Measurements from ENCODE around the gene MUSTN1. TPM values are rescaled to one million over a fixed set of nuclear protein-coding genes. Genes with fewer than 3 reads are reported as not detected.

MUSTN1 gene
- total RNA-seq, result 10 to 100 TPM in 1 of 4 donors, 1 to 10 TPM in 3; 4.2 to 12.7 (median 6.9) TPM
- polyA plus RNA-seq, result 10 to 100 TPM in 1 of 3 donors, 1 to 10 TPM in 1, not detected in 1; 7.2 to 11.1 TPM

- peaks cover 0 to 31% (median 21%) of the 10 kb centered on the region in 4 donors for H3K4me1 ChIP-seq
- intact Hi-C loops (cut with DNase I), result no loop called here
- peak within 1 kb of the TSS in 3 of 4 donors; percentile 2 to 13 (median 5) for H3K4me3 ChIP-seq
- H3K9me3 ChIP-seq, result no peaks in the 10 kb centered on the region
- DNase-seq, result peak; percentile 85
- H3K27me3 ChIP-seq, result no peaks in the 10 kb centered on the region
- H3K36me3 ChIP-seq, result peaks cover 0 to 19% (median 0%) of the 10 kb centered on the region in 4 donors
- 76 to 82% methylated on average over 11 of the region's 11 CpGs for WGBS, 2 donors
- TF ChIP-seq POLR2AphosphoS5 (IDR thresholded peaks at IDR 0.05), result peak in 3 of 4 donors; percentile 8 to 44 (median 41)
- TF ChIP-seq POLR2A (IDR thresholded peaks at IDR 0.05), result no peak
- H3K27ac ChIP-seq, result peak within 1 kb of the TSS; percentile 37 to 67 (median 60)
Observed at GRCh38 chr3:52834871-52835501, at the start of gene MUSTN1. Gene MUSTN1, minus strand, starts transcription at chr3:52835019. Its CDS starts 71 bp downstream, at chr3:52834948.

GRCh38 chr3:52882377-52882776 is 47.6 kb upstream of the MUSTN1 start:
- Histone ChIP-seq H3K4me3 (no peak overlapping the region), H3K36me3 (peaks cover 0 to 13% (median 4%) of the 10 kb centered on the region in 4 donors), H3K9me3 (no peaks in the 10 kb centered on the region), H3K27ac (no peak overlapping the region), H3K4me1 (peaks cover 0 to 6% (median 2%) of the 10 kb centered on the region in 4 donors), H3K27me3 (no peaks in the 10 kb centered on the region)
- no peak for TF ChIP-seq EP300 (IDR thresholded peaks at IDR 0.05)
- no peak for TF ChIP-seq CTCF (IDR thresholded peaks at IDR 0.05)
- TF ChIP-seq POLR2A (IDR thresholded peaks at IDR 0.05), result no peak
- TF ChIP-seq POLR2AphosphoS5 (IDR thresholded peaks at IDR 0.05), result no peak
- WGBS, 2 donors, result 89 to 91% methylated on average over 4 of the region's 4 CpGs
- intact Hi-C loops (cut with DNase I), result no loop called here
- no peak for DNase-seq

- 78 to 80% methylated on average over 4 of the region's 4 CpGs for WGBS, 2 donors
- peaks cover 0 to 13% (median 4%) of the 10 kb centered on the region in 4 donors for H3K36me3 ChIP-seq
- TF ChIP-seq CTCF (IDR thresholded peaks at IDR 0.05) (no peak), POLR2A (IDR thresholded peaks at IDR 0.05) (no peak), EP300 (IDR thresholded peaks at IDR 0.05) (no peak), POLR2AphosphoS5 (IDR thresholded peaks at IDR 0.05) (no peak)
- H3K27me3 ChIP-seq, result no peaks in the 10 kb centered on the region
- intact Hi-C loops (cut with DNase I), result no loop called here
- DNase-seq, result no peak
- no peak overlapping the region for H3K4me3 ChIP-seq
- H3K9me3 ChIP-seq, result no peaks in the 10 kb centered on the region
- H3K4me1 ChIP-seq, result peaks cover 0 to 6% (median 2%) of the 10 kb centered on the region in 4 donors
- H3K27ac ChIP-seq, result no peak overlapping the region
Observed at GRCh38 chr3:52881871-52882270, 47.1 kb upstream of the MUSTN1 start.

- no peaks in the 10 kb centered on the region for H3K27me3 ChIP-seq
- no peak overlapping the region for H3K4me3 ChIP-seq
- TF ChIP-seq CTCF (IDR thresholded peaks at IDR 0.05) (no peak), POLR2AphosphoS5 (IDR thresholded peaks at IDR 0.05) (no peak)
- intact Hi-C loops (cut with DNase I), result no loop called here
- H3K36me3 ChIP-seq, result peaks cover 0 to 8% (median 1%) of the 10 kb centered on the region in 4 donors
- no peaks in the 10 kb centered on the region for H3K9me3 ChIP-seq
- no peak for DNase-seq
- H3K27ac ChIP-seq, result no peak overlapping the region
- H3K4me1 ChIP-seq, result peaks cover 0 to 6% (median 2%) of the 10 kb centered on the region in 4 donors
- 84 to 88% methylated on average over 3 of the region's 3 CpGs for WGBS, 2 donors
Observed at GRCh38 chr3:52880474-52880873, 45.7 kb upstream of the MUSTN1 start.

GRCh38 chr3:52880047-52880446 is 45.2 kb upstream of the MUSTN1 start:
- peaks cover 0 to 6% (median 2%) of the 10 kb centered on the region in 4 donors for H3K4me1 ChIP-seq
- no peaks in the 10 kb centered on the region for H3K9me3 ChIP-seq
- 93 to 95% methylated on average over 5 of the region's 5 CpGs for WGBS, 2 donors
- TF ChIP-seq POLR2AphosphoS5 (IDR thresholded peaks at IDR 0.05) (no peak), EP300 (IDR thresholded peaks at IDR 0.05) (no peak), CTCF (IDR thresholded peaks at IDR 0.05) (no peak), POLR2A (IDR thresholded peaks at IDR 0.05) (no peak)
- H3K27ac ChIP-seq, result no peak overlapping the region
- no peak for DNase-seq
- H3K36me3 ChIP-seq, result peaks cover 0 to 4% (median 0%) of the 10 kb centered on the region in 4 donors
- no peaks in the 10 kb centered on the region for H3K27me3 ChIP-seq
- intact Hi-C loops (cut with DNase I), result no loop called here
- H3K4me3 ChIP-seq, result no peak overlapping the region

Measured in sigmoid colon (tissue), 7 donors.